COLO829 (cell line): ENCODE measurements around the gene RSU1.
"Not testable (repeated sequence)": the region's sequence is repeated elsewhere in the genome, so short reads cannot be mapped to it uniquely, and the experiment has no call there.

ENCODE experiments used
- DNase-seq: peaks from one replicate; pipeline ENCODE4 v3.0.0; 2012; ENCODE audit warnings: low spot score

RSU1 gene

GRCh38 chr10:16780338-16780880 is 36.8 kb downstream of the RSU1 start:
- no peak for DNase-seq

GRCh38 chr10:16779384-16779915 is 37.8 kb downstream of the RSU1 start:
- DNase-seq = no peak

GRCh38 chr10:16777473-16778370 is 39.5 kb downstream of the RSU1 start:
- peak; percentile 85 for DNase-seq

DNA sequence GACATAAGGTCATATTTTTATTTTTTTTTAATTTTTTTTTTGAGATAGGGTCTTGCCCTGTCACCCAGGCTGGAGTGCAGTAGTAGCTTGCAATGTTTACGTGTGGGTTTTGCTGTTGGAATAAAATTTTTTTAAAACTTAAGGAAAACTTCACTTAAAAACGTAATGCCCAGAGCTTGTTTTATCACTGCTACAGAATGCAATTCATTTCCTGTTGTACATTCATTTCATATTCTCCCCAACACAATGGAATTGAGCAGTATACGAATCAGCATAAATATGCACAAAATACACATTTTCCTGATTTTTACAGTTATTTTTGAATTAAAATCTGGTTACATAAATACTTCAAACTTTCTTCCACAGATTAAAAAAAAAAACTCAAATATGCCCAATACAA is 40.3 kb downstream of the RSU1 start:
- DNase-seq = no peak

GRCh38 chr10:16773334-16773733 is 43.9 kb downstream of the RSU1 start:
- no peak for DNase-seq

- DNase-seq = no peak
These were observed 46.6 kb downstream of the RSU1 start for GRCh38 chr10:16770670-16771069.

- no peak for DNase-seq
These were observed 47.1 kb downstream of the RSU1 start for GRCh38 chr10:16770141-16770540.

- no peak for DNase-seq
These were observed 47.9 kb downstream of the RSU1 start for GRCh38 chr10:16769331-16769730.

DNA sequence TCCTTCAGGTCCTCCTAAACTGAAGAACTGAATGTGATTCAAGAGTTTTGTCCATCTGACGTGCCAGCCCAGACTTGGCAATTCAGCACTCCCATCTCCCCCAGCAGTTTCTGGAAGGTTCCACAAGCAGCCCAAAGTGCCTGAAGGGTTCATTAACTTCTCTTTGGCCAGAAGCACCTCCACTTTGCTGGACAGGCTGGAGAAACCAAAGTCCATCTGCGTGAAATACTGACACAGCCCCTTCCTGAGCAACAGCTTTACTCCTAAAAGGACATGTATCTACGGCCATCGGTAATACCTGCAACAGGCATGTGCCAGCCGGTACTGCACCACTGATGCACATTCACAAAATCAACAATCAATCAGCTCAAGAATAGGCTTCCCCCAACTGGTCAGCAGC is 48.5 kb downstream of the RSU1 start:
- no peak for DNase-seq

- DNase-seq = no peak
These were observed 51.5 kb downstream of the RSU1 start for GRCh38 chr10:16765509-16766375.

DNA sequence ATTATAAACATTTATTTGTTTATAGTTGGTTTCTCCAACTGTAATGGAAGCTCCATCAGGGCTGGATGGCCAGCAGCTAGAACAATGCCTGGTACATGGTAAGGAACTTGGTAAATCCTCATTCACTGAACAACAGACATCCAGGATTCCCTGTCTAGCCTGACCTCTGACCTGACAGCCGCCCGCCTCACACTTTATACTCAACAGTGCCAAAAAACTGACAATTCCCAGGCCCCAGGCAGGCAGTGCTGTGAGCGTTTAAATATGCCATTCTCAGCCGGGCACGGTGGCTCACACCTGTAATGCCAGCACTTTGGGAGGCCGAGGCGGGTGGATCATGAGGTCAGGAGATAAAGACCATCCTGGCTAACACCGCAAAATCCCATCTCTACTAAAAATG is 55.9 kb downstream of the RSU1 start:
- no peak for DNase-seq

GRCh38 chr10:16756561-16757221 is 60.5 kb downstream of the RSU1 start:
- DNase-seq = no peak

- no peak for DNase-seq
These were observed 62.5 kb downstream of the RSU1 start for GRCh38 chr10:16754765-16755164.

GRCh38 chr10:16752849-16753248 is 64.4 kb downstream of the RSU1 start:
- DNase-seq = not testable (repeated sequence)

- no peak for DNase-seq
These were observed 65.1 kb downstream of the RSU1 start for GRCh38 chr10:16752099-16752498.

DNA sequence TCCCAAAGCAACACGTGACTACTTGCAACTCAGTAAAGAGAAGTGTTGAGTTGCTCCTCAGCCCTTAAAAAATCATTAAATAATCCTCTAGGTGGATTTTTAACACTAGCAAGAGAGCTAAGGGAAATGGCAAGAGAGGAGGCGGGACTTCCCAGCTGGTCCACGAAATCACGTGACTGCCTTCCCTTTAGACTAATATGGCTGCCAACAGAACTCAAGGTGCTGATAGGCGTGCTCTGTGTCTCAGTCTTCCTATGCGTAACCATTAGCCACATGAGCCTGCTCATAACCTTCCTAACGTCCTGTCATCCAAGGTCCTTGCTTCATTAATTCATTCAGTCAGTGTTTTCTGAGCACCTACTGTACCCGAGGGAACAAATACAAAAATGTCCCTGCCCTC is 66.0 kb downstream of the RSU1 start:
- no peak for DNase-seq

DNA sequence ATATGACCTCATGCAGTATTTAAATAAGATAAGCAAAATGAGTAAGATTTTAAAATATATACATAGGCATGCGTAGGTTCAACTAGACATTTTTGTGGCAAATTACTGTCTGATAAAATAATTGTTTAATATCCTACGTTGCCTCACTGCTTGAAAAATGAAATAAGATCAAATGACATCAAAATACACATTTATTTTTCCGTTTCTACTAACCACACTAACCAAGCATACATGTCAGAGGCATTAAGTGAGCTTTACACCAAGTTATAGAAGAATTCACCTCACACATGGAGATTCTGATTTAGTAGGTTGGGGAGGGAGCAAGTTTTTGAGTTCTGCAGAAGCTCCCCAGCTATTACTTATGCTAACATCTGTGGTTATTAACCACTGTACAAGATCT is 66.8 kb downstream of the RSU1 start:
- DNase-seq = no peak

GRCh38 chr10:16748749-16749148 is 68.5 kb downstream of the RSU1 start:
- DNase-seq = no peak

DNA sequence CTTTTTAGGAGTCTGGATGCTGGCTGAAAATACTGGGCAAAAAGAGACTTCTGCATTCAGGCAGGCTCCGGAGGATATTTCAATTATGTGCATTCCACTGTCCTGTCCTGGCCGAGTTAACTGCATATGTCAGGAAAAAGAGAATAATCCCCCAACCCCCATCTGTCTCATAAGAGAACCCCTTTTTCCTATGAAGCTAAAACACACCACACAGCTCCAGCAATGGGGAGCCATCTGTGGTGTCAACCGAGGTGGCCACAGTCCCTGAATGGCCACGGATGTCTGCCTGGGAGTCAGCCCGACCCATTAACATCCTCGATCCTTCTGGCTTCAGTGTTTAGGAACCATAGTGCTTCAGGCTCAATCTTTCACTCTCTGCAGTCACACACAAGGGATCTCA is 70.4 kb downstream of the RSU1 start:
- no peak for DNase-seq

DNA sequence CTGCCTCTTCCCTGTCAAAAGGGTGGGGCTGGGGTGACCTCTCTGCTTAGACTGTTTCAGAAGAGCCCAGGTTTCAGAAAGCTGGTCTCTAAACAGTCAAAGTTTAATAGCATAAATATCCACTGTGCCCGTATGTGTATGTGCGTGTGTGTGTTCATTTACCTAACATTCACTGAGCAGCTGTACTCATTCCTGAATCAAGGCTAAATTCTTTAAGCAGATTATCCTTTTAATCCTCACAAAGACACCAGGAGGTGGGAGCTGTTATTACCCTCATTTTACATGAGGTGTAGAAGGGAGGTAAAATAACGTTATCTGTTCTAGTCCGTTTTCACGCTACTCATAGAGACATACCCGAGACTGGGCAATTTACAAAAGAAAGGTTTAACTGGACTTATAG is 72.2 kb downstream of the RSU1 start:
- DNase-seq = no peak

GRCh38 chr10:16742165-16742960 is 74.9 kb downstream of the RSU1 start:
- DNase-seq = no peak
